Testis (tissue), 3 donors: Measurements from ENCODE around the gene FANCE. TPM values are rescaled to one million over a fixed set of nuclear protein-coding genes. Genes with fewer than 3 reads are reported as not detected.

Source experiments
- DNase-seq: peaks from one replicate; pipeline ENCODE4 v3.0.0-alpha.2; 2019
- H3K27ac ChIP-seq, 2 donors: fragments of 200-600 bp; sonication (generic); one replicate each; pipeline ENCODE4 v1.5.1; 2019
- H3K27me3 ChIP-seq: fragments of 200-600 bp; sonication (generic); one replicate; pipeline ENCODE4 v1.5.1; 2019
- H3K36me3 ChIP-seq: fragments of 200-600 bp; sonication (generic); one replicate; pipeline ENCODE4 v1.5.1; 2017; ENCODE audit warnings: low read depth; ENCODE audit errors: missing control alignments
- H3K4me1 ChIP-seq: fragments of 200-600 bp; sonication (generic); one replicate; pipeline ENCODE4 v1.5.1; 2019
- H3K4me3 ChIP-seq, 2 donors: fragments of 200-600 bp; sonication (generic); one replicate each; pipeline ENCODE4 v1.5.1; 2017 to 2019
- H3K9me3 ChIP-seq: fragments of 200-600 bp; sonication (generic); one replicate; pipeline ENCODE4 v1.5.1; 2017
- CTCF ChIP-seq, 3 experiments: fragments of 450-650 bp in 2 of 3; fragments of 200-600 bp in 1 of 3; sonication (generic) in 1 of 3; IDR thresholded peaks; one replicate each; pipeline ENCODE4 v1.5.1; 2016 to 2019; ENCODE audit warnings: antibody characterized with exemption in 3 of 3, mild to moderate bottlenecking in 2 of 3, moderate library complexity in 1 of 3
- POLR2A ChIP-seq: fragments of 450-650 bp; IDR thresholded peaks from one replicate; pipeline ENCODE4 v1.6.1; 2017; ENCODE audit warnings: antibody characterized with exemption, mild to moderate bottlenecking, moderate library complexity
- WGBS, 2 donors: methylation state at CpG; one replicate each; pipeline ENCODE4 v1.1.5; 2018; 5-methylcytosine and 5-hydroxymethylcytosine counted together
- intact Hi-C: fragments of 100-400 bp; cut with DNase I; formaldehyde crosslinking; loops from one replicate; pipeline ENCODE4 v1.15.1; 2023; ENCODE audit warnings: low total_unique reads
- polyA plus RNA-seq: library from polyadenylated mRNA; stranded (reverse); fragments of 350-450 nt; fragmentation: Illumina TruSeq; extraction: RNeasy Lipid Tissue Mini Kit (QIAGEN cat#74804); gene quantifications from one replicate; pipeline ENCODE4 v1.2.3, GENCODE V29; 2014; ENCODE audit warnings: low read depth, low replicate concordance; ENCODE audit not compliant: insufficient read depth
- total RNA-seq, 2 donors: library from RNA; depleted of rRNA; stranded (reverse); fragments of >200 nt; gene quantifications; one replicate each; pipeline ENCODE4 v1.2.3, GENCODE V29; 2016

The FANCE gene
- total and polyA plus RNA-seq, 3 donors from 2014 or later: 14.1 to 18.0 (median 15.0) TPM

- no peaks in the 10 kb centered on the region for H3K4me1 ChIP-seq
Measured at GRCh38 chr6:35439308-35439707, 12.8 kb upstream of the FANCE start.

GRCh38 chr6:35441205-35441604 is 10.9 kb upstream of the FANCE start:
- TF ChIP-seq POLR2A: no peak
- no peak for TF ChIP-seq CTCF (IDR thresholded peaks at IDR 0.05)
- Histone ChIP-seq H3K9me3 (no peaks in the 10 kb centered on the region), H3K4me1 (no peaks in the 10 kb centered on the region), H3K27ac (no peak overlapping the region), H3K27me3 (no peaks in the 10 kb centered on the region), H3K36me3 (no peaks in the 10 kb centered on the region), H3K4me3 (no peak overlapping the region)
- intact Hi-C loops: no loop called here
- DNase-seq: no peak
- WGBS, 2 donors: 72 to 80% methylated on average over 3 of the region's 3 CpGs

More at GRCh38 chr6:35439308-35439707, 12.8 kb upstream of the FANCE start:
- H3K4me3 ChIP-seq: no peak overlapping the region
- no peak for DNase-seq
- 10 to 57% methylated on average over 1 to 3 of the region's 3 CpGs for WGBS, 2 donors
- H3K27ac ChIP-seq: no peak overlapping the region
- intact Hi-C loops: no loop called here
- H3K27me3 ChIP-seq: no peaks in the 10 kb centered on the region
- TF ChIP-seq CTCF (IDR thresholded peaks at IDR 0.05): no peak
- TF ChIP-seq POLR2A: no peak
- H3K9me3 ChIP-seq: no peaks in the 10 kb centered on the region
- H3K36me3 ChIP-seq: no peaks in the 10 kb centered on the region

- no peak overlapping the region for H3K4me3 ChIP-seq
- WGBS, 2 donors: 94 to 97% methylated on average over 4 of the region's 4 CpGs
- no peak overlapping the region for H3K27ac ChIP-seq
- no peaks in the 10 kb centered on the region for H3K9me3 ChIP-seq
- H3K4me1 ChIP-seq: no peaks in the 10 kb centered on the region
- H3K27me3 ChIP-seq: no peaks in the 10 kb centered on the region
- TF ChIP-seq CTCF (IDR thresholded peaks at IDR 0.05) (no peak), POLR2A (no peak)
- no peak for DNase-seq
- H3K36me3 ChIP-seq: no peaks in the 10 kb centered on the region
- intact Hi-C loops: no loop called here
Measured at GRCh38 chr6:35441642-35442041, 10.5 kb upstream of the FANCE start.

- intact Hi-C loops: no loop called here
- Histone ChIP-seq H3K4me1 (no peaks in the 10 kb centered on the region), H3K9me3 (no peaks in the 10 kb centered on the region), H3K36me3 (no peaks in the 10 kb centered on the region), H3K27ac (no peak overlapping the region), H3K27me3 (no peaks in the 10 kb centered on the region), H3K4me3 (no peak overlapping the region)
- WGBS, 2 donors: 91 to 94% methylated on average over 3 to 5 of the region's 5 CpGs
- DNase-seq: no peak
- TF ChIP-seq CTCF (IDR thresholded peaks at IDR 0.05) (no peak), POLR2A (no peak)
Measured at GRCh38 chr6:35442693-35443092, 9.4 kb upstream of the FANCE start.

DNA sequence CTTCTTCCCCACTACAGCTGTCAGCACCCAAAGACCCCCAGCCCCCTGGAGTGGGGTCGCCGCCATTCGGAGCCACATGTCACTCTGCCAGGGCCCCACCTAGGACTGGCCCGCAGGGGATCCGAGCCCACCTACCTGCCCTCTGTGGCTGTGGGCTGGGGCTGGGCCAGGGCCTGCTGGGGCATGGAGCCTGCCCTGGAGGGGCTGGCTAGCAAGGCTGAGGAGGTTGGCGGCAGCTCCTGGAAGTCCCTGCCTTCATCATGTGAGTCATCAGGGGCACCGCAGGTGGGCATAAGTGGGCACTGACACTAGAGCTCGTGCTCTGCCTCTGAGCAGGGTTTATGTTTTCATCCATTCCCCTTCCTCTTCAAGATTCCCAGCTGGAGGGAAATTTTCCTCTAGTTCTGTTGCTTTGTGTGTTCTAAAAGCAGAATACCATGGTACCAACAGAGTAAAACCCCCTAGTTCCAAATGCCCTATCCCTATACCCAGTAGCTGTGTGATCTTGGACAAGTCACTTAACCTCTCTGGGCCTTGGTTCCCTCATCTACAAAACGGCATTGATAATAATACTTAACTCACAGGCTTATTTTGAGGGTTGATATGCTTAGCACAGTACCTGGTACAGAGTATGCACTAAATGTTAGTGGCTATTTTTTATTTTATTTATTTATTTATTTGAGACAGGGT is 8.7 kb upstream of the FANCE start:
- TF ChIP-seq POLR2A (no peak), CTCF (IDR thresholded peaks at IDR 0.05) (no peak)
- H3K27me3 ChIP-seq: no peaks in the 10 kb centered on the region
- H3K4me3 ChIP-seq: no peak overlapping the region
- no peaks in the 10 kb centered on the region for H3K9me3 ChIP-seq
- no peaks in the 10 kb centered on the region for H3K4me1 ChIP-seq
- H3K36me3 ChIP-seq: no peaks in the 10 kb centered on the region
- H3K27ac ChIP-seq: no peak overlapping the region
- 94% methylated on average over 8 to 9 of the region's 9 CpGs for WGBS, 2 donors
- DNase-seq: no peak
- intact Hi-C loops: no loop called here
